K562 (cell line): Measurements from ENCODE around the gene FGGY. TPM values are rescaled to one million over a fixed set of nuclear protein-coding genes. Genes with fewer than 3 reads are reported as not detected.

Source experiments
- ATAC-seq: fragments of 200-7000 bp; cut with Tn5 transposase; 3 replicates; pipeline ENCODE4 v1.9.1; 2020; ENCODE audit warnings: moderate library complexity
- BruUV-seq: library from RNA; stranded (reverse); fragments of 400-500 nt; replicated peaks from 2 replicates; lab custom pipeline; 2021; lab: Mats Ljungman, UMichigan
- CTCF ChIA-PET: fragments of 300-600 bp; formaldehyde crosslinking; extraction: SDS; loops from one replicate; lab custom pipeline; 2021; ENCODE audit warnings: low intra/inter-chr PET ratio; lab: Yijun Ruan, JAX
- POLR2A ChIA-PET: fragments of 300-600, 350-650 bp; sonication (Branson Sonifier 250); formaldehyde crosslinking; extraction: SDS; loops from one replicate; lab custom pipeline; 2021; ENCODE audit warnings: antibody characterized with exemption, inconsistent platforms; lab: Yijun Ruan, JAX
- DNase-seq, 4 experiments: peaks; one replicate each; pipeline versions ENCODE4 v3.0.0 to v3.0.0-alpha.2; 2011 to 2018; ENCODE audit warnings: low spot score in 3 of 4, mixed read lengths in 3 of 4; ENCODE audit errors: extremely low read depth in 1 of 4
- FAIRE-seq: peaks from 2 replicates; lab custom pipeline; 2011; peaks lifted over from hg19 to GRCh38; lab: Jason Lieb, UNC
- H2AFZ ChIP-seq: 2 replicates; pipeline ENCODE4 v1.6.0; 2011; ENCODE audit warnings: low read depth, low read length, control low read depth, inconsistent platforms
- H3K27ac ChIP-seq: fragments of 200-600 bp; 3 replicates; pipeline ENCODE4 v1.8.0; 2011; ENCODE audit warnings: low read depth, mild to moderate bottlenecking, control low read depth, inconsistent platforms, low read length, moderate library complexity, mixed read lengths; ENCODE audit errors: extremely low read depth
- H3K27me3 ChIP-seq, 2 experiments: fragments of 300-600 bp in 1 of 2; 2 replicates in 1 of 2; 3 replicates in 1 of 2; pipeline versions ENCODE4 v1.6.0 to v1.8.0; 2011; ENCODE audit warnings: inconsistent platforms in 2 of 2, low read length in 2 of 2, mild to moderate bottlenecking in 1 of 2, mixed read lengths in 1 of 2, moderate library complexity in 1 of 2; ENCODE audit not compliant: control insufficient read depth in 2 of 2, insufficient read depth in 2 of 2
- H3K36me3 ChIP-seq: fragments of 300-600 bp; 3 replicates; pipeline ENCODE4 v1.8.0; 2011; ENCODE audit warnings: mild to moderate bottlenecking, low read length, inconsistent platforms; ENCODE audit not compliant: control insufficient read depth, insufficient read depth
- H3K4me1 ChIP-seq, 2 experiments: fragments of 200-600 bp in 1 of 2; replicated peaks in 1 of 2; 2 replicates in 1 of 2; 3 replicates in 1 of 2; pipeline versions ENCODE4 v1.5.1 to v1.8.0; 2011; ENCODE audit warnings: inconsistent platforms in 2 of 2, low read length in 2 of 2, mild to moderate bottlenecking in 1 of 2, mixed read lengths in 1 of 2, moderate library complexity in 1 of 2; ENCODE audit not compliant: control insufficient read depth in 2 of 2, insufficient read depth in 2 of 2
- H3K4me2 ChIP-seq: 2 replicates; pipeline ENCODE4 v1.6.1; 2011; ENCODE audit warnings: low read length, control low read depth, inconsistent platforms, mixed read lengths; ENCODE audit not compliant: insufficient read depth
- H3K4me3 ChIP-seq: fragments of 200-600 bp; sonication (generic), shearing (Covaris generic); 2 replicates; pipeline ENCODE4 v1.5.1; 2016; ENCODE audit warnings: control low read depth, inconsistent platforms
- H3K79me2 ChIP-seq: fragments of 200-600 bp; 3 replicates; pipeline ENCODE4 v1.8.0; 2011; ENCODE audit warnings: low read length, inconsistent platforms; ENCODE audit not compliant: control insufficient read depth, insufficient read depth
- H3K9ac ChIP-seq, 2 experiments: 2 replicates each; pipeline versions ENCODE4 v1.6.0 to v1.6.1; 2011; ENCODE audit warnings: low read depth in 2 of 2, low read length in 2 of 2, control low read depth in 1 of 2, inconsistent platforms in 1 of 2, mild to moderate bottlenecking in 1 of 2, mixed read lengths in 1 of 2; ENCODE audit not compliant: insufficient read depth in 1 of 2
- H3K9me1 ChIP-seq: one replicate; pipeline ENCODE4 v1.6.0; 2011; ENCODE audit warnings: inconsistent platforms, mild to moderate bottlenecking, low read length, moderate library complexity; ENCODE audit not compliant: control insufficient read depth, insufficient read depth
- H3K9me3 ChIP-seq: replicated peaks from 2 replicates; pipeline ENCODE4 v1.5.1; 2011; ENCODE audit warnings: low read depth, low read length, inconsistent platforms; ENCODE audit not compliant: control insufficient read depth, insufficient read depth
- H4K20me1 ChIP-seq: replicated peaks from 2 replicates; pipeline ENCODE4 v1.6.1; 2011; ENCODE audit warnings: low read length, inconsistent platforms, mixed read lengths; ENCODE audit not compliant: control insufficient read depth, insufficient read depth
- CEBPG ChIP-seq, 3 experiments: fragments of 200-800 bp in 1 of 3; sonication (Bioruptor generic) in 1 of 3; sonication (generic) in 1 of 3; formaldehyde crosslinking in 1 of 3; IDR thresholded peaks in 2 of 3; conservative IDR thresholded peaks in 1 of 3; 2 replicates each; pipeline versions ENCODE4 v1.6.1 to v1.8.0; 2016 to 2022; ENCODE audit warnings: missing compliant biosample characterization in 2 of 3, missing genetic modification characterization in 2 of 3, mild to moderate bottlenecking in 1 of 3, missing genetic modification reagents in 1 of 3
- E2F3 ChIP-seq: fragments of 250-450 bp; sonication (Bioruptor Pico); IDR thresholded peaks from 2 replicates; pipeline ENCODE4 v1.4.0; 2020; ENCODE audit warnings: mild to moderate bottlenecking
- MTF1 ChIP-seq: fragments of 250-450 bp; sonication (Bioruptor Pico); IDR thresholded peaks from 2 replicates; pipeline ENCODE4 v1.9.0; 2021; ENCODE audit warnings: moderate library complexity, mild to moderate bottlenecking, inconsistent platforms, borderline replicate concordance
- NFRKB ChIP-seq: fragments of 450-650 bp; IDR thresholded peaks from 2 replicates; pipeline ENCODE4 v1.6.1; 2016; ENCODE audit warnings: low read depth
- PML ChIP-seq: IDR thresholded peaks from 2 replicates; pipeline ENCODE4 v1.6.1; 2012; ENCODE audit warnings: low read length, inconsistent platforms
- POLR2A ChIP-seq: fragments of 450-650 bp; conservative IDR thresholded peaks from 2 replicates; pipeline ENCODE4 v1.6.1; 2016
- RFX7 ChIP-seq: fragments of 250-450 bp; sonication (Bioruptor Pico); IDR thresholded peaks from 2 replicates; pipeline ENCODE4 v1.5.1; 2021; ENCODE audit warnings: mild to moderate bottlenecking
- RNF2 ChIP-seq: sonication (generic); IDR thresholded peaks from 2 replicates; pipeline ENCODE4 v1.6.1; 2016
- SNRNP70 ChIP-seq: fragments of 200-400 bp; formaldehyde crosslinking; optimal IDR thresholded peaks from 2 replicates; pipeline ENCODE3; 2017; ENCODE audit warnings: low read depth, low read length
- TCF7L2 ChIP-seq: fragments of 150-350 bp; IDR thresholded peaks from 2 replicates; pipeline ENCODE4 v1.6.1; 2016; ENCODE audit warnings: low read depth, mild to moderate bottlenecking, low read length, moderate library complexity
- ZNF324 ChIP-seq: fragments of 250-450 bp; sonication (Bioruptor Pico); IDR thresholded peaks from 2 replicates; pipeline ENCODE4 v1.4.0; 2020; ENCODE audit warnings: mild to moderate bottlenecking
- ZNF445 ChIP-seq: fragments of 250-450 bp; sonication (Bioruptor Pico); IDR thresholded peaks from 2 replicates; pipeline ENCODE4 v1.4.0; 2020; ENCODE audit warnings: low read depth, mild to moderate bottlenecking, moderate library complexity
- WGBS: fragments of 100-300 bp; shearing (Covaris generic); methylation state at CpG from one replicate; pipeline ENCODE4 v1.1.6; 2016; ENCODE audit warnings: low coverage, mixed read lengths; ENCODE audit not compliant: insufficient coverage; ENCODE audit errors: missing lambda C conversion rate; 5-methylcytosine and 5-hydroxymethylcytosine counted together
- in situ Hi-C: fragments of 300-500 bp; cut with MboI; formaldehyde crosslinking; loops from 4 replicates; pipeline ENCODE4 v1.15.0; 2018; ENCODE audit warnings: inconsistent platforms, mixed read lengths
- intact Hi-C: fragments of 100-400 bp; cut with micrococcal nuclease; formaldehyde crosslinking; loops from 2 replicates; pipeline ENCODE4 v1.14.2; 2022
- polyA plus RNA-seq, 8 experiments: library from polyadenylated mRNA; depleted of rRNA in 4 of 8; stranded (reverse) in 5 of 8; unstranded in 3 of 8; fragments of >200 nt; fragmentation: Nextera tagmentation in 2 of 8; fragmentation: Illumina TruSeq in 1 of 8; extraction: Ambion mirVana in 2 of 8; extraction: Trizol in 1 of 8; gene quantifications; 2 replicates each; pipeline versions ENCODE4 v1.2.1 to v1.2.3, GENCODE V29; 2011 to 2014; ENCODE audit warnings: inconsistent platforms in 1 of 8, missing spikeins in 1 of 8
- total RNA-seq, 7 experiments: library from RNA; depleted of rRNA in 6 of 7; stranded (reverse); fragments of >200 nt in 6 of 7; fragmentation: Illumina TruSeq in 2 of 7; extraction: Trizol in 2 of 7; gene quantifications; 2 replicates each; pipeline versions ENCODE4 v1.2.1 to v1.2.3, GENCODE V29; 2011 to 2021; ENCODE audit warnings: low replicate concordance in 1 of 7
- TF ChIP-seq, protein P1 (sequence below): fragments of 450-650 bp; IDR thresholded peaks from 2 replicates; pipeline ENCODE4 v1.6.1; 2018; ENCODE audit not compliant: partially characterized antibody
- TF ChIP-seq, protein P2 (sequence below): fragments of 250-450 bp; sonication (Bioruptor Pico); IDR thresholded peaks from 2 replicates; pipeline ENCODE4 v1.5.0; 2021
- TF ChIP-seq, protein P3 (sequence below): sonication (generic); formaldehyde crosslinking; IDR thresholded peaks from 2 replicates; pipeline ENCODE4 v1.8.0; 2022; ENCODE audit warnings: mild to moderate bottlenecking, low read depth, missing genetic modification reagents
- TF ChIP-seq, protein P4 (sequence below): IDR thresholded peaks from 2 replicates; pipeline ENCODE4 v1.6.1; 2016; ENCODE audit warnings: missing genetic modification characterization, missing compliant biosample characterization

Gene FGGY
- total and polyA plus RNA-seq, 9 of the 15 experiments (the other 6 are each of a cell fraction or from before 2014, with no cell fraction given), result 9.7 to 19.2 (median 12.6) TPM

DNA sequence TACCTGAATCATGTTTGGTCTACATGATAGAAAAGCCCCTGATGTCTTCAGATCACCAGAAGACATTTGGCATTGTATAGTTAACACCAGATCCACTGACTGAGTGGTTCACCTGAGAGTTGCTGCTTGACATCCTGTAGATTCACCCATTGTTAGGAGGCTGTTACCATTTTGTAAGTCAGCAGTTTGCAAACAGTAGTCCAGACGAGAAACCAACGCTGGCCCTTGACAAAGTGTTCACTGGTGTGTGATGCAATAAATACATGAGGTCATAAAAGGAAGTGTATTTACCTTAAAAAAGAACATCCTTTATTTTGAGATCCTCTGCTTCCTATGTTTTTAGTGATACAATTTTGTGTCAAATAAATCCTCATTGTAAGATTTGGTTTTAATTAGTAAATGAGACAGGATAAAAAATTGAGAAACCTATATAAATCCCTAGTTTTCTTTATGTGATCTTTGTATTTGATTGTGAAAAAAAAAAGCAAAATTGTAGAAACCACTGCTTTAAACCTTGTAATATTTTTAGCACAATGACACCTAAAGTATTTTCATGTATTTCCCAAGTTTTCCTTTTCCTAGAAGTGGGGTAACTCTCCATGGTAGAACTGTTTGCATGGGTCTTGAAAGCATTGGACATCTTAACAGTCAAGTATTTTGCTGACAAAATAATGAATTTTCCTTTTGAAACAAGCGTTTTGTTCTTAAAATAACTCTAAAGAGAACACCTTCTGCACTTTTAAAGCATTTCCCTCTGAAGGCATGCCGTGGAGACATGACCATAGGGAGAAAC, 204.3 kb downstream of the FGGY start:
- Histone ChIP-seq H3K4me2 (no peak overlapping the region), H3K9me1 (no peaks in the 10 kb centered on the region), H3K79me2 (no peaks in the 10 kb centered on the region), H3K9me3 (no peaks in the 10 kb centered on the region), H2AFZ (no peak overlapping the region), H4K20me1 (no peaks in the 10 kb centered on the region), H3K4me1 (peaks cover 0 to 24% of the 10 kb centered on the region in 2 experiments; a peak in 3 of 5 replicates), H3K36me3 (no peaks in the 10 kb centered on the region), H3K9ac (no peak overlapping the region), H3K27ac (no peak overlapping the region), H3K27me3 (no peaks in the 10 kb centered on the region), H3K4me3 (no peak overlapping the region)
- in situ Hi-C loops (no loop called here), intact Hi-C loops (no loop called here)
- FAIRE-seq (peak; percentile 29), ATAC-seq (no peak), DNase-seq (no peak)
- ChIA-PET CTCF (no interaction called here), POLR2A (no interaction called here)
- BruUV-seq, result no TSS peak
- WGBS, result 11% methylated on average over 4 of the region's 4 CpGs
- TF ChIP-seq RNF2 (no peak), TCF7L2 (no peak), E2F3 (CRISPR knock-in tag) (no peak), CEBPG (CRISPR knock-in tag; IDR thresholded peaks at IDR 0.05) (no peak), CEBPG (tag; conservative IDR thresholded peaks at IDR 0.05 in 1 of 2, IDR thresholded peaks at IDR 0.05 in 1 of 2) (peak; percentile 86), ZNF445 (CRISPR knock-in tag) (no peak), SNRNP70 (no peak), MTF1 (no peak), ZNF324 (no peak), PML (no peak), RFX7 (CRISPR knock-in tag) (no peak), NFRKB (no peak), POLR2A (no peak)
- TF ChIP-seq, protein P1, sequence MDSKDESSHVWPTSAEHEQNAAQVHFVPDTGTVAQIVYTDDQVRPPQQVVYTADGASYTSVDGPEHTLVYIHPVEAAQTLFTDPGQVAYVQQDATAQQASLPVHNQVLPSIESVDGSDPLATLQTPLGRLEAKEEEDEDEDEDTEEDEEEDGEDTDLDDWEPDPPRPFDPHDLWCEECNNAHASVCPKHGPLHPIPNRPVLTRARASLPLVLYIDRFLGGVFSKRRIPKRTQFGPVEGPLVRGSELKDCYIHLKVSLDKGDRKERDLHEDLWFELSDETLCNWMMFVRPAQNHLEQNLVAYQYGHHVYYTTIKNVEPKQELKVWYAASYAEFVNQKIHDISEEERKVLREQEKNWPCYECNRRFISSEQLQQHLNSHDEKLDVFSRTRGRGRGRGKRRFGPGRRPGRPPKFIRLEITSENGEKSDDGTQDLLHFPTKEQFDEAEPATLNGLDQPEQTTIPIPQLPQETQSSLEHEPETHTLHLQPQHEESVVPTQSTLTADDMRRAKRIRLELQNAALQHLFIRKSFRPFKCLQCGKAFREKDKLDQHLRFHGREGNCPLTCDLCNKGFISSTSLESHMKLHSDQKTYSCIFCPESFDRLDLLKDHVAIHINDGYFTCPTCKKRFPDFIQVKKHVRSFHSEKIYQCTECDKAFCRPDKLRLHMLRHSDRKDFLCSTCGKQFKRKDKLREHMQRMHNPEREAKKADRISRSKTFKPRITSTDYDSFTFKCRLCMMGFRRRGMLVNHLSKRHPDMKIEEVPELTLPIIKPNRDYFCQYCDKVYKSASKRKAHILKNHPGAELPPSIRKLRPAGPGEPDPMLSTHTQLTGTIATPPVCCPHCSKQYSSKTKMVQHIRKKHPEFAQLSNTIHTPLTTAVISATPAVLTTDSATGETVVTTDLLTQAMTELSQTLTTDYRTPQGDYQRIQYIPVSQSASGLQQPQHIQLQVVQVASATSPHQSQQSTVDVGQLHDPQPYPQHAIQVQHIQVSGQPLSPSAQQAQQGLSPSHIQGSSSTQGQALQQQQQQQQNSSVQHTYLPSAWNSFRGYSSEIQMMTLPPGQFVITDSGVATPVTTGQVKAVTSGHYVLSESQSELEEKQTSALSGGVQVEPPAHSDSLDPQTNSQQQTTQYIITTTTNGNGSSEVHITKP, result no peak
- TF ChIP-seq, protein P2, sequence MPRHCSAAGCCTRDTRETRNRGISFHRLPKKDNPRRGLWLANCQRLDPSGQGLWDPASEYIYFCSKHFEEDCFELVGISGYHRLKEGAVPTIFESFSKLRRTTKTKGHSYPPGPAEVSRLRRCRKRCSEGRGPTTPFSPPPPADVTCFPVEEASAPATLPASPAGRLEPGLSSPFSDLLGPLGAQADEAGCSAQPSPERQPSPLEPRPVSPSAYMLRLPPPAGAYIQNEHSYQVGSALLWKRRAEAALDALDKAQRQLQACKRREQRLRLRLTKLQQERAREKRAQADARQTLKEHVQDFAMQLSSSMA, result no peak
- TF ChIP-seq, protein P3, sequence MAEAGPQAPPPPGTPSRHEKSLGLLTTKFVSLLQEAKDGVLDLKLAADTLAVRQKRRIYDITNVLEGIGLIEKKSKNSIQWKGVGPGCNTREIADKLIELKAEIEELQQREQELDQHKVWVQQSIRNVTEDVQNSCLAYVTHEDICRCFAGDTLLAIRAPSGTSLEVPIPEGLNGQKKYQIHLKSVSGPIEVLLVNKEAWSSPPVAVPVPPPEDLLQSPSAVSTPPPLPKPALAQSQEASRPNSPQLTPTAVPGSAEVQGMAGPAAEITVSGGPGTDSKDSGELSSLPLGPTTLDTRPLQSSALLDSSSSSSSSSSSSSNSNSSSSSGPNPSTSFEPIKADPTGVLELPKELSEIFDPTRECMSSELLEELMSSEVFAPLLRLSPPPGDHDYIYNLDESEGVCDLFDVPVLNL (CRISPR knock-in tag), result no peak
- TF ChIP-seq, protein P4, sequence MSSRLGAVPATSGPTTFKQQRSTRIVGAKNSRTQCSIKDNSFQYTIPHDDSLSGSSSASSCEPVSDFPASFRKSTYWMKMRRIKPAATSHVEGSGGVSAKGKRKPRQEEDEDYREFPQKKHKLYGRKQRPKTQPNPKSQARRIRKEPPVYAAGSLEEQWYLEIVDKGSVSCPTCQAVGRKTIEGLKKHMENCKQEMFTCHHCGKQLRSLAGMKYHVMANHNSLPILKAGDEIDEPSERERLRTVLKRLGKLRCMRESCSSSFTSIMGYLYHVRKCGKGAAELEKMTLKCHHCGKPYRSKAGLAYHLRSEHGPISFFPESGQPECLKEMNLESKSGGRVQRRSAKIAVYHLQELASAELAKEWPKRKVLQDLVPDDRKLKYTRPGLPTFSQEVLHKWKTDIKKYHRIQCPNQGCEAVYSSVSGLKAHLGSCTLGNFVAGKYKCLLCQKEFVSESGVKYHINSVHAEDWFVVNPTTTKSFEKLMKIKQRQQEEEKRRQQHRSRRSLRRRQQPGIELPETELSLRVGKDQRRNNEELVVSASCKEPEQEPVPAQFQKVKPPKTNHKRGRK (tag), result no peak
